HG03575 (cell line): ENCODE data around the gene AP3M1.
"Not testable (repeated sequence)": the region's sequence is repeated elsewhere in the genome, so short reads cannot be mapped to it uniquely, and the experiment has no call there.

ENCODE experiments used
- ATAC-seq: cut with Tn5 transposase; IDR thresholded peaks from one replicate; pipeline ENCODE4 v1.9.1; 2021; ENCODE audit not compliant: unreplicated experiment, insufficient number of reproducible peaks, low FRiP score; ENCODE audit errors: extremely low read depth

AP3M1 gene

DNA sequence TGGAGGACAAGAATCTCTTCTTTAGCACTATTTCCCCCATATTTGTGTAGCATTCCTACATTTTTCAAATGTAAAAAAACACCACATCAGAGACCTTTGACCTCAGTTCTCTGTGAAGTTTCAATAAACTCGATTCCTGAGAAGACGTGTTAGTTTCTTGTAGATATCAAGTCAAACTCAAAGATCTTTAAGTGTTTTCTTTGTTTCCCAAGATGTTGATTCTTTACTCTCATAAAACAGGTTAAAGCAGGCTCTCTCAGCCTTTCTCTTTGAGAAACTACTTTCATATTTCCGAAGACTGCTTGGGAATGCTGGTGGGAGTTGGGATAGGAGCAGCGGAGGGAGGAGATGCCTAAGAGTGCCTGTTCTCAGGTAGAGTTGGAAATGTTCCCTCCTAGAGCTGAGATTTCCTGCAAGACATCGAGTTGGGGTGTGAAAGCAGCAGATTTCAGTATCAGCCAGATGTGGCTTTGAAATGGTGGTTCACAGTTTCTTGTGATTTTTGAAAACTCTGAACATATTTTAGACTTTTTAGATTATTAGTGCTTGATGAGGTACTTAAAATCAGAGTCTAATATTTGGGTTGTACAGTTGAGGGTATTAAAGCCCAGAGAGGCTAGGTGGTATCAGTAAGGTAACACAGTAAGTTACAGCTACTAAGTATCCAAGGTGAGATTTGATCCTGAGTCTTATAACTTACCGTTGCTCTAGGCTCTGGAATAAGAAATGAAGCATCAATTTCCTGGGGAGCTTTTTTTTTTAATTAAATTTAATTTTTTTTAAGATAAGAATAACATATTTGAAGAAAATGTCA, 14.3 kb upstream of the AP3M1 start:
- no peak for ATAC-seq

- no peak for ATAC-seq
These were observed 12.9 kb upstream of the AP3M1 start for GRCh38 chr10:74163319-74164068.

DNA sequence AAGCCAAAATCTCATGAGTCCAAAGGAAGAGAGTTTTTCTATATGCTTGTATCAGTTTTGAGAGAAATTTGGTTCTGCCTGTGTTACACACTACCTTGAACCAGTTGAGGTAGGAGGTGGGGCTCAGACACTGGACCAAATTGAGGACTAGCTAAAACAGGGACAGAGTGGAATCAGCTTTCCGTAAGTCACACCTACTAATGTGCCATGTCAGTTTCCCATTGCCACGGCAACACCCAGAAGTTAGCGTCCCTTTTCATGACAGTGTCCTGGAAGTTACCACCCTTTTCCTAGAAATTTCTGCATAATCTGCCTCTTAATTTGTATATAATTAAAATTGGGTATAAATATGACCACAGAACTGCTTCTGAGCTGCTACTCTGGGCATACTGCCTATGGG, 9.4 kb upstream of the AP3M1 start:
- no peak for ATAC-seq

GRCh38 chr10:74156919-74157289, 6.3 kb upstream of the AP3M1 start:
- no peak for ATAC-seq

DNA sequence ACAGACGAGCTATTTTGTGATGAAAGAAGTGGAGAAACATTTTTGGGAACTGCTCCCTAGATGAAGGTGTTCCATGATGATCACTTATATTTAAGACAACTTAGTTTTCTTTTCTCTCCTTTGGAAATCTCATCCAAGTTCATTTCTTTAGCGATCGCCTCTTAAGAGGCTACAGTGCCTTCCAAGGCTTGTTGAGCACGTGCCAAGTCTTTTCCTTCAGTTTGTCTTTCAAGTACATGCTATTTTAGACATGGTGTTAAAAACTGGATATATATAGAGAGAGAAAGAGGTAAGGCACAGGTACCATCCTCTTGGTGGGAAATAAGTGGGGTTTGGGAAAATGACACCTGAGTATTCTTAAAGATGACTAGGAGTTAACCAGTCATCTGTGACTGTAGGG, 3.0 kb upstream of the AP3M1 start:
- ATAC-seq: no peak

DNA sequence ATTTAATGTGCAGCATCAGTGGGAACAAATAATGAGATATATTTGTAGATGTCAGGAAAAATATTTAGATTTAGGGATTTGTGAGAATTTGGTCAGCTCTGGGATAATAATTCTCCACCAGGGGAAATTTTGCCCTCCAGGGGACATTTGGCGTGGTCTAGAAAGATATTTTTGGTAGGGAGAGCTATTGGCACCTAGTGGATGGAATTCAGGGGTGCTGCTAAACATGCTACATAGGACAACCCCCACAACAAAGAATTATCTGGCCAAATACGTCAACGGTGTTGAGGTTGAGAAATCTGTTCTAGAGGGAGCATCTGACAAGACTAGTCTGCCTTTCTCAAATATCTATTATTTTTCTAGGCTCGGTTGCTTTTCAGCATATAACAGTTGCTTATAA, 2.5 kb upstream of the AP3M1 start:
- no peak for ATAC-seq

DNA sequence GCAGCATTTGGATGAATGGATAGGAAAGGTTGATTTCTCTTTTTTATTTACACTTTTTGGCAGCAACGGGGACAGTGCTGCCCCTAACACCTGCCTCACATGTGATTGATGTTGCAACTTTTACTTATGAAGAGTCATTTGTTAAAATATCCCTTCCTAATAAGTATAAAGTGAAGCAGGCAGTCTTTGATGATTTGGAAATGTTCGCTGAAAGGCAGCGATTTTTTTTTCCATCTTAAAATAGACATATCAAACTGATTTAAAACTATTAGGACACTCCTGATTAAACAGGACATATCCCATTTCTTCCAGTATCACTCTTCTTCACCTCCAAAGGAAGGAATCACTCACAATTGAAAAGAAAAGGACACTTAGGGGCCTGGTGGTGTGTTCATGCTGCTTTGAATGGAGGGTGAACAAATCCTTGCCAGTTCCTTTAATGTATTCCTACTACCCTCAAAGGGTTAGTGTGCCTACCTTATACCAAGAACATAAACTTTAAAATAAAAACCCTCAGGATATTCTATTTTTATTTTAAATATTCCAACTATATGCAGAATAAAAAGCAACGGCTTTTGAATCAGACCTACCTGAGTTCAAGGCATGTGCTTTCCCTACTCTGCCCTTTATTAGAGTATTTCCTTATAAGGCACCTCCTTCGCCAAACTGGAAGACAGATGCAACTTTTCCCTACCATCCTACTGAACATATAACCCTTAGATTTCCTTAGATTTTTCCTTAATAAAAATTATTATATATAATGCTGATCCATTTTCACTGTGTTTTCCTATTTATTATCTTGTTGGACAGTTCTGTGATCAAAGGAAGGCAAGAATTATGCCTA, 1.5 kb upstream of the AP3M1 start:
- ATAC-seq: no peak

GRCh38 chr10:74150990-74151878, 606 bp upstream of the AP3M1 start, which contains the start of gene ADK:
Gene ADK, plus strand, starts transcription at chr10:74151221. Its CDS starts 58 bp downstream, at chr10:74151279.
- ATAC-seq: peak; percentile 52

DNA sequence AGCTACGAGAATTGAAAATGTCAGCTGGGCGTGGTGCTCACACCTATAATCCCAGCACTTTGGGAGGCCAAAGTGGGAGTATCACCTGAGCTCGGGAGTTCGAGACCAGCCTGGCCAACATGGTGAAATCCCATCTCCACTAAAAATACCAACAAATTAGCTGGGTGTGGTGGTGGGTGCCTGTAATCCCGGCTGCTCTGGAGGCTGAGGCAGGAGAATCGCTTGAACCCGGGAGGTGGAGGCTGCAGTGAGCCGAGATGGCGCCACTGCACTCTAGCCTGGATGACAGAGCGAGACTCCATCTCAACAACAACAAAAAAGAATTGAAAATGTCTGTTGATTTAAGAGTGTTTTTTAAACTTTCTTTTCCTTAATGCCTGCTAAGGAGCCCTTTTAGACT, 3.6 kb downstream of the AP3M1 start:
- not testable (repeated sequence) for ATAC-seq

- no peak for ATAC-seq
These were observed 5.5 kb downstream of the AP3M1 start for GRCh38 chr10:74145133-74145532.

DNA sequence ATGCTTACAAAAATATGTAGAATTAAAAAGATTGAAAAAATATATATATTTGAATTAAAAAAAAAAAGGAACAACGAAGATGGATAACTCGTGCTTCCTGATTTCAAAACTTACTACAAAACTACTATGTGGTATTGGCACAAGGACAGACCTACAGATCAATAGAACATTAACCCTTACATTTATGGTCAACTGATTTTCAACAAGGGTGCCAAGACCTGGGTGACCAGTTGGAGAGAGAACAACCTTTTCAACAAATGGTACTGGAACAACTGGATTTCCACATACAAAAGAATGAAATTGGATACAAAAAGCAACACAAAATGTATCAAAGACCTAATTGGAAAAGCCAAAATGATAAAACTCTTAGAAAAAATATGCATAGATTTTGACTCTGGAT, 10.1 kb downstream of the AP3M1 start:
- ATAC-seq: no peak

DNA sequence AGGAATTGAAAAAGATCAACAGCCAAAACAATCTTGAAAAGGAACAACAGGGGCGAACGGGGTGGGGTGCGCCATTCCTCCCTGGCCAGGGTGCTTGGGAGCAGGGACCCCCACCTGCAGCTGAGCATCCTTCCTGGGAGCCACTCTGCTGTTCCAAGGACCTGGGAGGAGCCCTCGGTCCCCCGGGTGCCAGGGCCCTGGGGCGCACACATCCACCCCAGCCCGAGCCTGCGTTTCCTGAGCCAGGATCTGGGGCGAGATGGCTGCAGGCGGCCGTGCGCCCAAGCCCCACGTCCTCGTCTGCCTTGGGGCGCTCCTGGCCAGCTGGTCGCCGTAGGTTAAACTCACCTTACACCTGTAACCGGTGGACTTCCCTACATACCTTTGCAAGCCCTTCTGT, 10.6 kb downstream of the AP3M1 start:
- ATAC-seq: no peak

DNA sequence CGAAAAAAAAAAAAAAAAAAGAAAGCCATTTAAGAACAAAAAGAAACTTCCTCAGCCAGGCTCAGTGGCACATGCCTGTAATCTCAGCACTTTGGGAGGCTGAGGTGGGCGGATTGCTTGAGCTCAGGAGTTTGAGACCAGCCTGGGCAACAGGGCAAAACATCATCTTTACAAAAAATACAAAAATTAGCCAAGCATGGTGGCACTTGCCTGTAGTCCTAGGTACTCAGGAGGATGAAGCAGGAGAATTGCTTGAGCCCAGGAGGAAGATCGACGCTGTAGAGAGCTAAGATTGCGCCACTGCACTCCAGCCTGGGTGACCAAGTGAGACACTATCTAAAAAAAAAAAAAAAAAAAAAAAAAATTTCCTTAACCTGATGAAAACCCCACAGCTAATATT, 12.0 kb downstream of the AP3M1 start:
- not testable (repeated sequence) for ATAC-seq

GRCh38 chr10:74137992-74138391, 12.6 kb downstream of the AP3M1 start:
- ATAC-seq: no peak

- ATAC-seq: no peak
These were observed 15.2 kb downstream of the AP3M1 start for GRCh38 chr10:74135452-74135851.

GRCh38 chr10:74133923-74134820, 16.5 kb downstream of the AP3M1 start:
- no peak for ATAC-seq

GRCh38 chr10:74123081-74123480, 27.5 kb downstream of the AP3M1 start:
- ATAC-seq: no peak

DNA sequence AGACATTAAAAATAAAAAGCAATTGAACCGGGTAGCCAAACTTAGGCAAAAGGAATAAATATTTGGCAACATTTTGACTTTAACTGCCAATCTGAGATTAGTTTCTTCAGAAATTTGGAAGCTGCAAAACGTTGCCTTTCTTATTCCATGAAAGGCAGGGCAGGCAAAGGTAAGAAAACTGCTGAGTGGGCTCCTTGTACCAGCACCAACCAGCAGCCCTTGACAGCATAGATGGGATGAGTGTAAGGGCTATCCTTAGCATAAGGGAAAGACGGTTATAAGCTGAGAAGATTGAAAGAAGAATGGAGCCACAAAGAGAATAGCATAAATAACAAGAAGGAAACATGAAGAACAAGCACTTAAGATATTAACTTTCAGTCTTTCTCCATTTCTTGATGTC, 28.6 kb downstream of the AP3M1 start:
- ATAC-seq: no peak
